GM21576 (cell line): Measurements from ENCODE around the gene MOV10L1.
"Not testable (repeated sequence)": the region's sequence is repeated elsewhere in the genome, so short reads cannot be mapped to it uniquely, and the experiment has no call there.

Experiments used
- ATAC-seq: cut with Tn5 transposase; IDR thresholded peaks from one replicate; pipeline ENCODE4 v1.9.1; 2021; ENCODE audit warnings: mild to moderate bottlenecking, moderate library complexity; ENCODE audit not compliant: unreplicated experiment

Gene MOV10L1

GRCh38 chr22:50151571-50152537 is 62.0 kb downstream of the MOV10L1 start:
- no peak for ATAC-seq

GRCh38 chr22:50153056-50153755 is 63.4 kb downstream of the MOV10L1 start:
- no peak for ATAC-seq

GRCh38 chr22:50153756-50154140 is 63.9 kb downstream of the MOV10L1 start:
- ATAC-seq, result no peak

- no peak for ATAC-seq
Measured at GRCh38 chr22:50157709-50158375, 68.0 kb downstream of the MOV10L1 start.

GRCh38 chr22:50160947-50161346 is 71.1 kb downstream of the MOV10L1 start:
- no peak for ATAC-seq

- no peak for ATAC-seq
Measured at GRCh38 chr22:50161508-50162390, 71.9 kb downstream of the MOV10L1 start.

- no peak for ATAC-seq
Measured at GRCh38 chr22:50162391-50162956, 72.7 kb downstream of the MOV10L1 start.

GRCh38 chr22:50165436-50166123 is 75.8 kb downstream of the MOV10L1 start:
- no peak for ATAC-seq

GRCh38 chr22:50167689-50168489 is 78.1 kb downstream of the MOV10L1 start:
- ATAC-seq, result no peak

GRCh38 chr22:50168490-50169180 is 78.8 kb downstream of the MOV10L1 start:
- not testable (repeated sequence) for ATAC-seq

GRCh38 chr22:50169181-50169759 is 79.5 kb downstream of the MOV10L1 start:
- ATAC-seq, result no peak

GRCh38 chr22:50169774-50170341 is 80.1 kb downstream of the MOV10L1 start:
- ATAC-seq, result no peak

- ATAC-seq, result no peak
Measured at GRCh38 chr22:50170453-50171318, 80.9 kb downstream of the MOV10L1 start, which contains the start of gene PANX2. TSS of gene PANX2 (plus strand) at chr22:50170731. CDS start at chr22:50170731, 0 bp downstream.

- no peak for ATAC-seq
Measured at GRCh38 chr22:50171319-50171964, 81.6 kb downstream of the MOV10L1 start.

GRCh38 chr22:50171965-50172421 is 82.2 kb downstream of the MOV10L1 start:
- ATAC-seq, result no peak
